HCT116 (cell line): ENCODE data around the gene AIF1L. TPM values are rescaled to one million over a fixed set of nuclear protein-coding genes. Genes with fewer than 3 reads are reported as not detected.

Source experiments
- ATAC-seq: fragments of 200-7000 bp; cut with Tn5 transposase; 2 replicates; pipeline ENCODE4 v1.9.1; 2020; ENCODE audit warnings: mild to moderate bottlenecking, moderate library complexity
- BruUV-seq: library from RNA; stranded (reverse); fragments of 400-500 nt; replicated peaks from 2 replicates; lab custom pipeline; 2021; lab: Mats Ljungman, UMichigan
- CTCF ChIA-PET: fragments of 300-600 bp; sonication (Branson Sonifier 250); formaldehyde crosslinking; loops from one replicate; lab custom pipeline; 2021; ENCODE audit warnings: antibody characterized with exemption; lab: Charles Lee
- POLR2A ChIA-PET: fragments of 300-600, 350-600 bp; sonication (Branson Sonifier 250); formaldehyde crosslinking; loops from one replicate; lab custom pipeline; 2021; ENCODE audit warnings: antibody characterized with exemption; lab: Charles Lee
- RAD21 ChIA-PET, 2 experiments: fragments of 300-600 bp; sonication (Branson Sonifier 250); formaldehyde crosslinking; loops; one replicate each; lab custom pipeline; 2023; ENCODE audit warnings: low total read pairs in 2 of 2; ENCODE audit not compliant: uncharacterized antibody in 2 of 2, unreplicated experiment in 2 of 2, low non-redundant PET in 1 of 2; lab: Charles Lee
- DNase-seq: peaks from one replicate; pipeline ENCODE4 v3.0.0-alpha.2; 2010; ENCODE audit warnings: low read depth, low spot score
- H2AFZ ChIP-seq: fragments of 200-600 bp; shearing (Covaris generic), sonication (generic); 2 replicates; pipeline ENCODE4 v1.6.1; 2017; ENCODE audit warnings: low read depth, mixed run types, mixed read lengths, antibody characterized with exemption, low read length; ENCODE audit not compliant: poor library complexity, severe bottlenecking
- H3K27ac ChIP-seq: 2 replicates; pipeline ENCODE4 v1.5.1; 2012; ENCODE audit warnings: low read depth, low read length
- H3K27me3 ChIP-seq: fragments of 200-600 bp; sonication (generic); 2 replicates; pipeline ENCODE4 v1.6.1; 2016; ENCODE audit warnings: mixed run types, low read length, mixed read lengths; ENCODE audit not compliant: insufficient read depth
- H3K36me3 ChIP-seq, 2 experiments: fragments of 200-500 bp in 1 of 2; fragments of 200-600 bp in 1 of 2; sonication (Bioruptor generic) in 1 of 2; sonication (generic) in 1 of 2; 2 replicates each; pipeline versions ENCODE4 v1.5.1 to v1.6.1; 2014 to 2016; ENCODE audit warnings: low read length in 2 of 2, inconsistent platforms in 1 of 2, mixed read lengths in 1 of 2, mixed run types in 1 of 2; ENCODE audit not compliant: insufficient read depth in 2 of 2, control insufficient read depth in 1 of 2
- H3K4me1 ChIP-seq, 2 experiments: fragments of 200-600 bp in 1 of 2; sonication (generic) in 1 of 2; 2 replicates each; pipeline versions ENCODE4 v1.5.1 to v1.6.1; 2012 to 2017; ENCODE audit warnings: low read length in 2 of 2, inconsistent platforms in 1 of 2, mild to moderate bottlenecking in 1 of 2, mixed read lengths in 1 of 2, mixed run types in 1 of 2, moderate library complexity in 1 of 2; ENCODE audit not compliant: insufficient read depth in 2 of 2, control insufficient read depth in 1 of 2
- H3K4me2 ChIP-seq: fragments of 200-600 bp; sonication (generic); 2 replicates; pipeline ENCODE4 v1.6.1; 2017; ENCODE audit warnings: mixed run types, low read length, mixed read lengths
- H3K4me3 ChIP-seq, 2 experiments: fragments of 200-600 bp in 1 of 2; sonication (generic) in 1 of 2; replicated peaks in 1 of 2; 2 replicates each; pipeline ENCODE4 v1.5.1; 2011 to 2016; ENCODE audit warnings: low read length in 2 of 2, control low read depth in 1 of 2, low read depth in 1 of 2, mild to moderate bottlenecking in 1 of 2, mixed read lengths in 1 of 2, mixed run types in 1 of 2
- H3K79me2 ChIP-seq: fragments of 200-600 bp; sonication (generic); 2 replicates; pipeline ENCODE4 v1.6.1; 2017; ENCODE audit warnings: mild to moderate bottlenecking, mixed run types, low read length, moderate library complexity, mixed read lengths; ENCODE audit not compliant: insufficient read depth
- H3K9ac ChIP-seq: fragments of 200-600 bp; sonication (generic); 2 replicates; pipeline ENCODE4 v1.6.1; 2016; ENCODE audit warnings: low read length, mixed read lengths
- H3K9me2 ChIP-seq: fragments of 200-600 bp; sonication (generic), shearing (Covaris generic); 2 replicates; pipeline ENCODE4 v1.6.1; 2017; ENCODE audit warnings: mixed run types, mild to moderate bottlenecking, moderate library complexity; ENCODE audit not compliant: insufficient read depth
- H3K9me3 ChIP-seq, 2 experiments: fragments of 200-500 bp in 1 of 2; fragments of 200-600 bp in 1 of 2; sonication (Bioruptor generic) in 1 of 2; sonication (generic) in 1 of 2; 2 replicates each; pipeline ENCODE4 v1.6.1; 2014 to 2017; ENCODE audit warnings: low read length in 2 of 2, mixed read lengths in 2 of 2, inconsistent platforms in 1 of 2, low read depth in 1 of 2, mild to moderate bottlenecking in 1 of 2, mixed run types in 1 of 2, moderate library complexity in 1 of 2; ENCODE audit not compliant: control insufficient read depth in 1 of 2, insufficient read depth in 1 of 2
- H4K20me1 ChIP-seq: fragments of 200-600 bp; sonication (generic), shearing (Covaris generic); 2 replicates; pipeline ENCODE4 v1.6.1; 2017; ENCODE audit warnings: mixed run types, mild to moderate bottlenecking, moderate library complexity; ENCODE audit not compliant: insufficient read depth
- ATF3 ChIP-seq: IDR thresholded peaks from 2 replicates; pipeline ENCODE4 v1.6.1; 2012
- CBX3 ChIP-seq: IDR thresholded peaks from 2 replicates; pipeline ENCODE4 v1.6.1; 2012; ENCODE audit warnings: low read depth
- CEBPB ChIP-seq: IDR thresholded peaks from 2 replicates; pipeline ENCODE4 v1.6.1; 2012; ENCODE audit warnings: low read depth
- EGR1 ChIP-seq: IDR thresholded peaks from 2 replicates; pipeline ENCODE4 v1.6.1; 2012; ENCODE audit warnings: low read depth
- EZH2 ChIP-seq: fragments of 200-600 bp; sonication (generic); IDR thresholded peaks from 2 replicates; pipeline ENCODE4 v1.6.1; 2017; ENCODE audit warnings: antibody characterized with exemption, mixed run types
- EZH2phosphoT487 ChIP-seq: fragments of 200-600 bp; IDR thresholded peaks from 2 replicates; pipeline ENCODE4 v1.6.1; 2018; ENCODE audit warnings: antibody characterized with exemption, borderline replicate concordance
- FOSL1 ChIP-seq: IDR thresholded peaks from 2 replicates; pipeline ENCODE4 v1.6.1; 2012; ENCODE audit warnings: low read depth
- MAX ChIP-seq: IDR thresholded peaks from 2 replicates; pipeline ENCODE4 v1.6.1; 2012
- POLR2A ChIP-seq: IDR thresholded peaks from 2 replicates; pipeline ENCODE4 v1.7.0; 2011; ENCODE audit warnings: borderline replicate concordance; ENCODE audit not compliant: insufficient read depth, insufficient read length; ENCODE audit errors: extremely low read depth
- RAD21 ChIP-seq: IDR thresholded peaks from 2 replicates; pipeline ENCODE4 v1.6.1; 2012; ENCODE audit warnings: low read depth, mild to moderate bottlenecking
- REST ChIP-seq: IDR thresholded peaks from 2 replicates; pipeline ENCODE4 v1.6.1; 2012; ENCODE audit warnings: low read depth
- SIN3A ChIP-seq: IDR thresholded peaks from 2 replicates; pipeline ENCODE4 v1.6.1; 2012; ENCODE audit warnings: low read depth
- SRF ChIP-seq: IDR thresholded peaks from 2 replicates; pipeline ENCODE4 v1.6.1; 2012; ENCODE audit warnings: low read depth
- TCF7L2 ChIP-seq: IDR thresholded peaks from 2 replicates; pipeline ENCODE4 v1.7.0; 2011; ENCODE audit warnings: borderline replicate concordance, inconsistent platforms; ENCODE audit not compliant: insufficient read depth, insufficient read length; ENCODE audit errors: extremely low read depth
- YY1 ChIP-seq: IDR thresholded peaks from 2 replicates; pipeline ENCODE4 v1.6.1; 2011; ENCODE audit warnings: low read length, low read depth, moderate library complexity, mild to moderate bottlenecking; ENCODE audit not compliant: insufficient replicate concordance; ENCODE audit errors: extremely low read depth
- ZBTB33 ChIP-seq: IDR thresholded peaks from 2 replicates; pipeline ENCODE4 v1.6.1; 2011; ENCODE audit warnings: mild to moderate bottlenecking, low read length, moderate library complexity; ENCODE audit not compliant: insufficient replicate concordance; ENCODE audit errors: extremely low read depth
- ZFX ChIP-seq: fragments of 450-650 bp; IDR thresholded peaks from 2 replicates; pipeline ENCODE4 v1.6.1; 2017
- ZNF274 ChIP-seq: fragments of 200-500 bp; sonication (Bioruptor generic); IDR thresholded peaks from 2 replicates; pipeline ENCODE4 v1.6.1; 2014; ENCODE audit warnings: mild to moderate bottlenecking, low read depth, low read length, inconsistent platforms
- intact Hi-C: fragments of 100-400 bp; cut with micrococcal nuclease; formaldehyde crosslinking; loops from 2 replicates; pipeline ENCODE4 v1.10.0; 2022
- total RNA-seq: library from RNA; stranded (reverse); gene quantifications from one replicate; pipeline ENCODE4 v1.2.1, GENCODE V29; 2021; ENCODE audit not compliant: unreplicated experiment

Gene AIF1L
- total RNA-seq, 1 experiment from 2014 or later, result 34.0 TPM

- Histone ChIP-seq H2AFZ (no peak overlapping the region), H3K4me2 (no peak overlapping the region), H3K9me3 (no peaks in the 10 kb centered on the region), H3K9ac (no peak overlapping the region), H3K4me1 (peaks cover 0 to 4% of the 10 kb centered on the region in 2 experiments; a peak in 1 of 4 replicates), H3K4me3 (no peak overlapping the region), H3K27ac (no peak overlapping the region), H3K27me3 (no peaks in the 10 kb centered on the region), H4K20me1 (no peaks in the 10 kb centered on the region), H3K9me2 (no peaks in the 10 kb centered on the region), H3K36me3 (no peaks in the 10 kb centered on the region), H3K79me2 (no peaks in the 10 kb centered on the region)
- intact Hi-C loops, result no loop called here
- DNase-seq (no peak), ATAC-seq (no peak)
- ChIA-PET POLR2A (no interaction called here), CTCF (interaction anchor here (0.6 to 1.1 kb wide), 3 partner anchors 182 to 285 kb away, joined by 3 read pairs; no protein-coding TSS in a partner anchor), RAD21 (no interaction called here)
- no TSS peak for BruUV-seq
- TF ChIP-seq SIN3A (no peak), YY1 (no peak), ZFX (no peak), EZH2 (no peak), EZH2phosphoT487 (no peak), POLR2A (no peak), RAD21 (no peak), REST (no peak), TCF7L2 (no peak), SRF (no peak), ATF3 (no peak), EGR1 (no peak), CEBPB (no peak), ZNF274 (no peak), MAX (no peak), FOSL1 (no peak), CBX3 (no peak), ZBTB33 (no peak)
Measured at GRCh38 chr9:131051592-131052517, 44.5 kb upstream of the AIF1L start.
